Activated naive CD4-positive, alpha-beta T cell treated with anti-CD3 and anti-CD28 coated beads, Interleukin-2, amount 50 U/mL, for 72 hours (primary cell): ENCODE measurements around the gene SHROOM3. TPM values are rescaled to one million over a fixed set of nuclear protein-coding genes. Genes with fewer than 3 reads are reported as not detected.
"Not testable (repeated sequence)": the region's sequence is repeated elsewhere in the genome, so short reads cannot be mapped to it uniquely, and the experiment has no call there.

ENCODE experiments used
- ATAC-seq, 2 donors: fragments of 150-1000 bp; cut with Tn5 transposase; 2 replicates each; pipeline ENCODE4 v1.10.0; 2021; ENCODE audit warnings: mild to moderate bottlenecking in 2 of 2, moderate library complexity in 2 of 2
- DNase-seq, 2 donors: peaks; one replicate each; pipeline ENCODE4 v3.0.0; 2021 to 2022; ENCODE audit warnings: low spot score in 2 of 2
- H3K27ac Mint-ChIP-seq, 2 donors: one replicate each; pipeline ENCODE4 v1.8.0; 2022; ENCODE audit warnings: mild to moderate bottlenecking in 2 of 2, mixed read lengths in 2 of 2
- H3K36me3 Mint-ChIP-seq, 2 donors: one replicate each; pipeline ENCODE4 v1.8.0; 2022; ENCODE audit warnings: mixed read lengths in 2 of 2
- H3K9me3 Mint-ChIP-seq, 2 donors: one replicate each; pipeline ENCODE4 v1.8.0; 2022; ENCODE audit warnings: mixed read lengths in 2 of 2
- total RNA-seq, 2 donors: library from RNA; stranded (reverse); gene quantifications; one replicate each; pipeline ENCODE4 v1.2.3, GENCODE V29; 2022

SHROOM3 gene
- total RNA-seq, 2 donors from 2014 or later, result 0.20 to 0.21 TPM

DNA sequence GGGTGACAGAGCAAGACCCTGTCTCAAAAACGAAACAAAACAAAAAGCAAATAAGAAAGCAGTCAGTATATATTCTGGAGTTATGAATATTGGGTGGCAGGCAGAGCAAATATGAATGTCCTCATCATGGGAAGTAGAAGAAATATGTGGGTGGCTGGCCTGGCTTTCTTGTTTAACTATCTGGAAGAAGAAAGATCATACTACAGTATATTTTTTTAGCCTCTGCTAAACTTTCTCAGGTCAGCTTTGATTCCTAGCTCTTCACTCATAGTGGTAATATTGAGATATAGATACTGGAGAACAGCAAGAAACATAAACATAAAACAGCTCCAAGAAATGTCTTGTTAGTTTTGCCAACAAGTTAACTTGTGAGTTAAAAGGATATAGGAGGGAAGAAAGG, 270.4 kb downstream of the SHROOM3 start:
- DNase-seq (no peak), ATAC-seq (no peak)
- Mint-ChIP-seq H3K27ac (no peak overlapping the region), H3K9me3 (no peaks in the 10 kb centered on the region), H3K36me3 (no peaks in the 10 kb centered on the region)

GRCh38 chr4:76706581-76706980, 271.6 kb downstream of the SHROOM3 start:
- ATAC-seq (no peak), DNase-seq (no peak)
- Mint-ChIP-seq H3K27ac (no peak overlapping the region), H3K36me3 (no peaks in the 10 kb centered on the region), H3K9me3 (no peaks in the 10 kb centered on the region)

GRCh38 chr4:76708971-76709771, 274.1 kb downstream of the SHROOM3 start:
- H3K27ac Mint-ChIP-seq, result no peak overlapping the region
- no peak for ATAC-seq
- DNase-seq, result no peak
- H3K36me3 Mint-ChIP-seq, result no peaks in the 10 kb centered on the region
- H3K9me3 Mint-ChIP-seq, result no peaks in the 10 kb centered on the region

GRCh38 chr4:76709772-76710090, 274.7 kb downstream of the SHROOM3 start:
- ATAC-seq (no peak), DNase-seq (no peak)
- Mint-ChIP-seq H3K9me3 (no peaks in the 10 kb centered on the region), H3K27ac (no peak overlapping the region), H3K36me3 (no peaks in the 10 kb centered on the region)

DNA sequence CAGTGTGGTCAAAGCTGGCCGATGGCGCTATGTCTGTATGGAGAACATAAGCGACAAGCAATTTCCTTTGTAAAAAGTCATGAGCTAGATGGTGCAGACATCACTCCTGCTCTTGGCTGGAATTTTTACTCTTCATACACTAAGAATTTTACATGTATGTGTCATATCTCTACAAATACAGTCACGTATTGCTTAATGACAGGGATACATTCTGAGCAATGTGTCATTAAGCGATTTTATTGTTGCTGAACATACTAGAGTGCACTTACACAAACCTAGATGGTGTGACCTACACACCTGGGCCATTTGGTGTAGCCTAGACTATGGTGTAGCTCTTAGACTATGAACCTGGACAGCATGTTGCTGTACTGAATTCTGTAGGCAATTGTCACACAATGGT, 277.5 kb downstream of the SHROOM3 start:
- ATAC-seq (no peak), DNase-seq (no peak)
- H3K9me3 Mint-ChIP-seq, result no peaks in the 10 kb centered on the region
- peak overlapping the region in 1 of 2 donors; percentile 12 for H3K27ac Mint-ChIP-seq
- H3K36me3 Mint-ChIP-seq, result no peaks in the 10 kb centered on the region

DNA sequence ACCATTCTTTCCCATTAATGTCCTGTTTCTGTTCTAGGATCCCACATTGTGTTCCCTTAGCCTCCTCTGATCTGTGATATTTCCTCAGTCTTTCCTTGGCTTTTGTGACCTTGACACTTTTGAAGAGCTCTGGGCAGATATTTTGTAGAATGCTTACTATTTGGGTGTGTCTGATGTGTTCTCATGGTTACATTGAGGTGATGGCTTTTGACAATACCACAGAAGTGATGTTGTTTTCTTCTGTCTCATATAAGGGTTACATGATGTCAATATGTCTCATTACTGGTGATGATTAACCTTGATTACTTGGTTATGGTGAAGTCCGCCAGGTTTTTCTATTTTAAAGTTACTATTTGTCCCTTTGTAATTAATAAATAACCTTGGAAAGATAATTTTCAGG, 279.2 kb downstream of the SHROOM3 start:
- Mint-ChIP-seq H3K27ac (no peak overlapping the region), H3K36me3 (no peaks in the 10 kb centered on the region), H3K9me3 (no peaks in the 10 kb centered on the region)
- DNase-seq (no peak), ATAC-seq (no peak)

DNA sequence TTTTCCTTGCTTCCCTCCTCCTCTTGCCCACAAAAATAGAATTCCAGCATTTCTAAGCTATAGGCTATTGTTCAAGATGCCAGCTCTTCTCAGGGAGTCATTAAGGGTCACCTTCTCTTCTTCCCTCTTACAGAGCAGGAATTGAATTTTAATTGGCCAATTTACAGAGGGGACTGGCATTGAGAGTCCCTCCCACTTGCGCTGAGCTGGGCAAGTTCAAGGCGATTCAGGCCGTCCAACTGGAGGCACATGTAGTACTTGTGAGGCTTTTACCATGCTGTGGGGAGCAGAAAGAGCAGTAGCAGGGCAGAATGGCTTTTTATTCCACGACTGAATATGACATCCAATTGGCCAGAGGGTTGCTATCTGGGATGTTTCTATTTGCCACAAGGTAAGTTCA, 281.0 kb downstream of the SHROOM3 start:
- H3K9me3 Mint-ChIP-seq, result no peaks in the 10 kb centered on the region
- no peak overlapping the region for H3K27ac Mint-ChIP-seq
- ATAC-seq (no peak), DNase-seq (no peak)
- no peaks in the 10 kb centered on the region for H3K36me3 Mint-ChIP-seq

DNA sequence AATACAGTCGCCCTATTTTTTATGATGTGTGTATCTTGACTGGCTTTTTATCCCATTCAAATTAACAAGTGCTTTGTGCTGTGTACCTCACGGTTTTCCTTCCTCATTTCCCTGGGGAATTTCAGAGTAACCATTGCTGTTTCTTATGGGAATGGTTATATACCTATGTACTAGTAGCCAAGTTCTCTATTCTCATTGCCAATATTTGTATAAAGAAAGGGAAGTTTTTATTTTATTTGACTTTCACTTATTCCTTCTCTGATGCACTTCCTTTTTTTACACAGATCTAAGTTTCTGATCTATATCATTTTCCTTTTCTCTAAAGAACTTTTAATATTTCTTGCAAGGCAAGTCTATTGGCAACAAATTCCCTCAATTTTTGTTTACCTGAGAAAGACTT, 281.6 kb downstream of the SHROOM3 start:
- no peaks in the 10 kb centered on the region for H3K36me3 Mint-ChIP-seq
- no peak overlapping the region for H3K27ac Mint-ChIP-seq
- no peaks in the 10 kb centered on the region for H3K9me3 Mint-ChIP-seq
- ATAC-seq (no peak), DNase-seq (no peak)

DNA sequence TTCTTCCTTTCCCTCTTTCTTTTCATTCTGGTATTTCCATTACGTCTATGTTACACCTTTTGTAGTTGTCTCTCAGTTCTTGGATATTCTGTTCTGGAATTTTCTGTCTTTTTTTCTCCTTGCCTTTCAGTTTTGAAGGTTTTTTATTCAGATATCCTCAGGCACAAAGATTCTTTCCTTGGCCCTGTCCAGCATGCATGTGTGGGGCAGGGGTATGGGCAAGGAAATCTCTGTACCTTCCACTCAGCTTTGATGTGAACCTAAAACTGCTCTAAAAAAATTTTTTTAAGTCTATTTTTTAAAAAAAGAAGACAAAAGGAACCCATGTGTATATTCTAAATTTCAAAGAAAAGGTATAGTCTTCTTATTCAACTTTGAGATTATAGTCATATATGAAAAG, 282.4 kb downstream of the SHROOM3 start:
- H3K27ac Mint-ChIP-seq, result no peak overlapping the region
- H3K9me3 Mint-ChIP-seq, result no peaks in the 10 kb centered on the region
- H3K36me3 Mint-ChIP-seq, result no peaks in the 10 kb centered on the region
- ATAC-seq (no peak), DNase-seq (no peak)

DNA sequence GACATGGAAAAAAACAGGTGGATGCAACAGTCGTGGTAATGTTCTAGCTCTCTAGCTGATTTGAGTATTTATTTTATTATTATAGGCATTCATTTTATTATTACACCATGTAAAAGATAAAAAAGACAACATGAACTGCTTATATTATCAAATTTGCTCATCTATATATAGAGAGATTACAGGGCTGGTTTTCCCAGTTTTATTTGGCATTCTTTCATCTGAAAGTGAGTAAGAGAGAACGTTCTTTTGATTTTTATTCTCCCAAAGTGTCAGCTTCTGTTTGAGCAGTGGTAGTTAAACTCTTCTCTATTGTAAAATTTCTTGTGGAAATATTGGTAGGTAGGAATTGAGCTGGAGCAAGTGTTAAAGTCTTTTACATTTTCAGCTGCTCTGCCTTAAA, 283.0 kb downstream of the SHROOM3 start:
- Mint-ChIP-seq H3K36me3 (no peaks in the 10 kb centered on the region), H3K27ac (no peak overlapping the region), H3K9me3 (no peaks in the 10 kb centered on the region)
- DNase-seq (no peak), ATAC-seq (no peak)

- no peak for DNase-seq
- Mint-ChIP-seq H3K9me3 (no peaks in the 10 kb centered on the region), H3K27ac (no peak overlapping the region), H3K36me3 (no peaks in the 10 kb centered on the region)
- no peak for ATAC-seq
Measured at GRCh38 chr4:76718831-76719230, 283.8 kb downstream of the SHROOM3 start.

- H3K27ac Mint-ChIP-seq, result no peak overlapping the region
- H3K36me3 Mint-ChIP-seq, result no peaks in the 10 kb centered on the region
- no peak for DNase-seq
- H3K9me3 Mint-ChIP-seq, result no peaks in the 10 kb centered on the region
- ATAC-seq, result no peak
Measured at GRCh38 chr4:76720121-76720520, 285.1 kb downstream of the SHROOM3 start.

DNA sequence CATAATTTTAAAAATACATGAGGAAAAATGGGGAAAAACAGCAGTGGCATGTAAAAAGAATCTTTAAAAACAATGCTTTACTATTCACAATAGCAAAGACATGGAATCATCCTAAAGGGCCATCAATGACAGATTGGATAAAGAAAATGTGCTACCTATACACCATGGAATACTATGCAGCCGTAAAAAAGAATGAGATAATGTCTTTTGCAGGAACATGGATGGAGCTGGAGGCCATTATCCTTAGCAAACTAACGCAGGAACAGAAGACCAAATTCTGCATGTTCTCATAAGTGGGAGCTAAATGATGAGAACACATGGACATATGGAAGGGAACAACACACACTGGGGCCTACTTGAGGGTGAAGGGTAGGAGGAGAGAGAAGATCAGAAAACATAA, 287.1 kb downstream of the SHROOM3 start:
- ATAC-seq, result not testable (repeated sequence)

GRCh38 chr4:76722838-76723237, 287.8 kb downstream of the SHROOM3 start:
- no peaks in the 10 kb centered on the region for H3K36me3 Mint-ChIP-seq
- no peaks in the 10 kb centered on the region for H3K9me3 Mint-ChIP-seq
- DNase-seq, result no peak
- no peak overlapping the region for H3K27ac Mint-ChIP-seq
- no peak for ATAC-seq

More for the DNA sequence above, 287.1 kb downstream of the SHROOM3 start:
- H3K9me3 Mint-ChIP-seq, H3K36me3 Mint-ChIP-seq, H3K27ac Mint-ChIP-seq, DNase-seq: not testable (repeated sequence)

DNA sequence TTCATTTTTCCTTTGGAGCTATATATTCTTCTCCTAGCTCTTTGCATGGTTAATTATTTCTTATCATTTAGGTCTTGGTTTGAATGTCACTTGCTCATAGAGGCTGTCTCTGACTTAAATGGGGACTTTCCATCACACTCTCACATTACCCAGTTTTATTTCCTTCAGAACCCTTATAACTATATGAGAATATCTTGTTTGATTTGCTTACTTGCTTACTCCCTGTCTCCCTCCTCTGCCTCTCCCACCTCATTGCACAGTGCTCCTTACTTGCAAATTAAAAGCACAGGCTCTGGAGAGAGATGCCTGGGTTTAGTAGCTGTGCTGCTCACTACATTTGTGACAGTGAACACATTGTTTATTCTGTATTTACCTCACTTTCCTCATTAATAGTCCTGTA, 288.3 kb downstream of the SHROOM3 start:
- H3K9me3 Mint-ChIP-seq, result no peaks in the 10 kb centered on the region
- no peak overlapping the region for H3K27ac Mint-ChIP-seq

DNA sequence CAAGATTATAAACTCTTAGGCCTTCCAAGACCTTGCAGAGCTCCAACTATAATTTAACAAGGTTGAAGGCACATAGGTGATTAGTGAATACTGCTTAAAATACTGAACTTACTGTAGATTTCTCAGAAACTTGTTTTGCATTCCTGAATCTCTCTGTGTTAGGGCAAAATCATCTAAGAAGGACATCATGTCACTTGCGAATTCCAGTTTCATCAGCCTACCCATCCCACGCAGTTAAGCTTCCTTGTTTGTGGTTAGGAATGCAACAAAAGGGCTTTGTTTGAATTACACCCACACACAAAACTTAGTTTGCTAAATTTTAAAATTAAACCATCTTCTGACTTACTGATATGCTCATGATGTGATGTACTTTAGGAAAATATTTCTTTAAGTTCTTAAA, 288.9 kb downstream of the SHROOM3 start:
- no peak for DNase-seq
- ATAC-seq, result no peak
- Mint-ChIP-seq H3K9me3 (no peaks in the 10 kb centered on the region), H3K36me3 (no peaks in the 10 kb centered on the region), H3K27ac (no peak overlapping the region)

More for the DNA sequence above, 288.3 kb downstream of the SHROOM3 start:
- H3K36me3 Mint-ChIP-seq, result no peaks in the 10 kb centered on the region
- DNase-seq, result no peak
- ATAC-seq, result no peak

GRCh38 chr4:76725039-76725438, 290.0 kb downstream of the SHROOM3 start:
- no peak for DNase-seq
- no peaks in the 10 kb centered on the region for H3K36me3 Mint-ChIP-seq
- no peaks in the 10 kb centered on the region for H3K9me3 Mint-ChIP-seq
- no peak for ATAC-seq
- H3K27ac Mint-ChIP-seq, result no peak overlapping the region

GRCh38 chr4:76726176-76726575, 291.1 kb downstream of the SHROOM3 start:
- ATAC-seq, result no peak
- H3K36me3 Mint-ChIP-seq, result no peaks in the 10 kb centered on the region
- H3K27ac Mint-ChIP-seq, result no peak overlapping the region
- no peaks in the 10 kb centered on the region for H3K9me3 Mint-ChIP-seq
- no peak for DNase-seq
